Measurements from ENCODE around the gene SLC2A14.

DNA sequence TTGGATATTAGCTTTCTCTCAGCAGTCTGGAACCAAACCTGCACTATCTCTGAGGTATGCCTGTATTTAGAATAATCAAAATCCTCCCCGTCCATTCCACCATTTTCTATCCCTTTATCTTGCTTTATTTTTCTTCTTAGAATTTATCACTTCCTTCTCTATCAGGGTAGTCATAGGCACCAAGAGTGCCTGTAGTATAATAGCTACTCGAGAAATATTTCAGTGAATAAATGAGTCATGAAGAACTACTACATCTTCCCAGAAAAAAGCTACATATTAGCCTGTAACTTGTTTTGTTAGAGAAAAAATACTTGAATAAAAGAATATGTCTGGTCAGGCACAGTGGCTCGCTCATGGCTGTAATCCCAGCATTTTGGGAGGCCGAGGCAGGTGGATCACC is 4.3 kb downstream of the SLC2A14 start:
- TF ChIP-seq, protein P1, sequence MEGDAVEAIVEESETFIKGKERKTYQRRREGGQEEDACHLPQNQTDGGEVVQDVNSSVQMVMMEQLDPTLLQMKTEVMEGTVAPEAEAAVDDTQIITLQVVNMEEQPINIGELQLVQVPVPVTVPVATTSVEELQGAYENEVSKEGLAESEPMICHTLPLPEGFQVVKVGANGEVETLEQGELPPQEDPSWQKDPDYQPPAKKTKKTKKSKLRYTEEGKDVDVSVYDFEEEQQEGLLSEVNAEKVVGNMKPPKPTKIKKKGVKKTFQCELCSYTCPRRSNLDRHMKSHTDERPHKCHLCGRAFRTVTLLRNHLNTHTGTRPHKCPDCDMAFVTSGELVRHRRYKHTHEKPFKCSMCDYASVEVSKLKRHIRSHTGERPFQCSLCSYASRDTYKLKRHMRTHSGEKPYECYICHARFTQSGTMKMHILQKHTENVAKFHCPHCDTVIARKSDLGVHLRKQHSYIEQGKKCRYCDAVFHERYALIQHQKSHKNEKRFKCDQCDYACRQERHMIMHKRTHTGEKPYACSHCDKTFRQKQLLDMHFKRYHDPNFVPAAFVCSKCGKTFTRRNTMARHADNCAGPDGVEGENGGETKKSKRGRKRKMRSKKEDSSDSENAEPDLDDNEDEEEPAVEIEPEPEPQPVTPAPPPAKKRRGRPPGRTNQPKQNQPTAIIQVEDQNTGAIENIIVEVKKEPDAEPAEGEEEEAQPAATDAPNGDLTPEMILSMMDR (IDR thresholded peaks at IDR 0.05) = no peak
- no peak for TF ChIP-seq POLR2A (IDR thresholded peaks at IDR 0.05)

Data from body of pancreas (tissue), 4 donors.